H1 (cell line): ENCODE results near the gene IGFALS.

Source experiments
- CTCF ChIP-seq, 3 experiments: IDR thresholded peaks; 1 replicate in 2 of 3; 2 replicates in 1 of 3; pipeline versions ENCODE4 v1.5.1 to v1.6.1; 2011; ENCODE audit warnings: low read length in 3 of 3, mild to moderate bottlenecking in 3 of 3, inconsistent platforms in 2 of 3, low read depth in 1 of 3, moderate library complexity in 1 of 3; ENCODE audit not compliant: insufficient read depth in 1 of 3; ENCODE audit errors: control extremely low read depth in 1 of 3
- GTF2F1 ChIP-seq: IDR thresholded peaks from 2 replicates; pipeline ENCODE4 v1.6.1; 2012; ENCODE audit warnings: low read depth, low read length, improper control_type of control experiment, borderline replicate concordance
- POLR2AphosphoS5 ChIP-seq: IDR thresholded peaks from 2 replicates; pipeline ENCODE4 v1.6.1; 2011; ENCODE audit warnings: low read depth, low read length
- USF2 ChIP-seq: IDR thresholded peaks from 2 replicates; pipeline ENCODE4 v1.6.1; 2011; ENCODE audit warnings: low read length, improper control_type of control experiment
- TF ChIP-seq, protein P1 (sequence below): IDR thresholded peaks from 2 replicates; pipeline ENCODE4 v1.6.1; 2012; ENCODE audit warnings: inconsistent platforms

- no peak for TF ChIP-seq POLR2AphosphoS5
- TF ChIP-seq GTF2F1: no peak
- TF ChIP-seq USF2: no peak
- TF ChIP-seq, protein P1, sequence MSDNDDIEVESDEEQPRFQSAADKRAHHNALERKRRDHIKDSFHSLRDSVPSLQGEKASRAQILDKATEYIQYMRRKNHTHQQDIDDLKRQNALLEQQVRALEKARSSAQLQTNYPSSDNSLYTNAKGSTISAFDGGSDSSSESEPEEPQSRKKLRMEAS: no peak
- no peak for TF ChIP-seq CTCF (IDR thresholded peaks at IDR 0.05; ENCODE audit: control extremely low read depth in 1 of 3, insufficient read depth in 1 of 3, low read depth in 1 of 3, low read length in 3 of 3)
Measured at GRCh38 chr16:1762879-1763520, 30.5 kb downstream of the IGFALS start.
